ENCODE data around the gene IQGAP3.

IQGAP3 gene

DNA sequence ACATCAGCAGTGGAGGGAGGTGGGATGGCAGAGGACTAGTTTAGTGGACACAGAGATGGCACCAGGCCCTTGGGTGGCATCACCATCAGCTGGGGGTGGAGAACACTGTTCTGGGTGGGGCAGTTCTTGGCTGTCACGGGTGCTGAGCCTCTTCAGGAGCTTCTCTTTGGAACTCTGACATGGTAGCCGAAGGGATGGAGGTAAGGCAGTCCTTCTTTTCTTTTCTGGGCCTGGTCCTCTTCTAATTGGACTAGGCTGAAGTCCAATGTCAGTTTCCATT is 63.5 kb downstream of the IQGAP3 start:
- DNase-seq: no peak

DNA sequence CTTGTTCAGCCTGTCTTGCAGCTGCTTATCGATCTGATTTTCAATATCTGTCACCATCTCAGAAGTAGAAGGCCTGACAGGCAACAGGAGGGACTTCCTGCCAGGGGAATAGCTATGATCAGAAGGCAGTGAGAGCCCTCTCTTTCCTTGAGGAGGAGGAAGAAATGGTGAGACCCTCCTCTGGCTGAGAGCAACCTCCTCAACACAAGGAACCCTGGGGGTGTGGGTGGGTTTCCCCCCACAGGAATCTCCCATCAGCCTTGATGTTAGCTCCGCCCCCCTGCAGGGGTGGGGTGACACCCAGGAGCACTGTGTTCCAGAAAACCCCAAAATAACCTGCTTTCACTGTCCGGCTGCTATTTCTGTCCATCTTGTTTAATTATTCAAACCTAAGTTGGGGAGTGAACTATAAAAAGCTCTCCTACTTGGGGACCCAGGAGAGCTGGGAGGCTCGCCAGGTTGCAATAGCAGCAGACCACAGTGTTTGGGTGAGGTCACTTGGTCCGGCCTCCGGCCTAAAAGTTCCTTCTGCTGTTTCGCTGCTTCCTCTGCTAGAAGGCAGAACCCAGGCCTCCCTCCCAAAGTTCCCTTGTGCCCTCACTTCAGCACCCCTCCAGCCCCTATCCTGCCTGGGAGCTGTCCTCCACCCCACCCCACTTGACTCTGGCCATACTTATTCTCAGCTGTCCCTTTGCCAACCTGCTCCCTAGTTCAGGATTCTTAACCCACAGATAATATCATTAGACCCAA is 64.0 kb downstream of the IQGAP3 start:
- no peak for DNase-seq

DNA sequence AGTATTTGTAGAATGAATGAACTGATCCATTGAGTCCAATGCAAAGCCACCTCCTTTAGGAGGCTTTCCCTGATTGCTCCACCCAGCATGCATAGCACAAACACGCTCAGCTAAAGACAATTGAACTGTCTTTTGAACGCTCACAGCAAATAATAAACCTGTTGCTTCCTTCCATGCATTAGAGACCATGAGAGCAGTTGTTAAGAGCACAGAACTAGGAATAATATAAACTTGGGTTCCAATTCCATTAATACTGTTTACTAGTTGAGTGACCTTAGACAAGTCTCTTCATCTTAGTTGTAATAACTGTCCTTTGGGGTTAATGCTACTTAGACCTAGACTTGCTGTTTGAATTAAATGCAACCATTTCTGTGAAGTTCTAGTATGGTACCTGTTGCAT is 65.9 kb downstream of the IQGAP3 start:
- no peak for DNase-seq

DNA sequence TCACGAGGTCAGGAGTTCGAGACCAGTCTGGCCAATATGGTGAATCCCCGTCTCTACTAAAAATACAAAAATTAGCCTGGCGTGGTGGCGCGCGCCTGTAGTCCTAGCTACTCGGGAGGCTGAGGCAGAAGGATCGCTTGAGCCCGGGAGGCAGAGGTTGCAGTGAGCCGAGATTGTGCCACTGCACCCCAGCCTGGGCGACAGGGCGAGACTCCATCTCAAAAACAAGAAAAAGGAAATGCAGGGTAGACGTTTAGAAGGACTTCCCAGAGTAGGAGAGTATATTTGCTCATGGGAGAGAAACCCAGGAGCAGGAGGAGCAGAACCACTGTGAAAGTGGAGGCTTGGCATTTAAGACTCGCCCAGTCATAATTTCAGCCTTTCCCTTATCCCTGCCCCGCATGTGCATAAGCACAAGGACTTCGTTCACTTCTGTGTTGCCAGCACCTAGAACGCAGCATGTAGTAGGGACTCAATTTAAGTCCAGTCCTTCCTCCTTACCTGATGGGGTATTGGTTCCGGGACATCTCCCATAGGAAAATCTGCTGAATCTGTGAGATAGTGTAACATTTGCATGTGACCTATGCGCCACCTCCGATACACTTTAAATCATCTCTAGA is 66.6 kb downstream of the IQGAP3 start:
- DNase-seq: no peak

DNA sequence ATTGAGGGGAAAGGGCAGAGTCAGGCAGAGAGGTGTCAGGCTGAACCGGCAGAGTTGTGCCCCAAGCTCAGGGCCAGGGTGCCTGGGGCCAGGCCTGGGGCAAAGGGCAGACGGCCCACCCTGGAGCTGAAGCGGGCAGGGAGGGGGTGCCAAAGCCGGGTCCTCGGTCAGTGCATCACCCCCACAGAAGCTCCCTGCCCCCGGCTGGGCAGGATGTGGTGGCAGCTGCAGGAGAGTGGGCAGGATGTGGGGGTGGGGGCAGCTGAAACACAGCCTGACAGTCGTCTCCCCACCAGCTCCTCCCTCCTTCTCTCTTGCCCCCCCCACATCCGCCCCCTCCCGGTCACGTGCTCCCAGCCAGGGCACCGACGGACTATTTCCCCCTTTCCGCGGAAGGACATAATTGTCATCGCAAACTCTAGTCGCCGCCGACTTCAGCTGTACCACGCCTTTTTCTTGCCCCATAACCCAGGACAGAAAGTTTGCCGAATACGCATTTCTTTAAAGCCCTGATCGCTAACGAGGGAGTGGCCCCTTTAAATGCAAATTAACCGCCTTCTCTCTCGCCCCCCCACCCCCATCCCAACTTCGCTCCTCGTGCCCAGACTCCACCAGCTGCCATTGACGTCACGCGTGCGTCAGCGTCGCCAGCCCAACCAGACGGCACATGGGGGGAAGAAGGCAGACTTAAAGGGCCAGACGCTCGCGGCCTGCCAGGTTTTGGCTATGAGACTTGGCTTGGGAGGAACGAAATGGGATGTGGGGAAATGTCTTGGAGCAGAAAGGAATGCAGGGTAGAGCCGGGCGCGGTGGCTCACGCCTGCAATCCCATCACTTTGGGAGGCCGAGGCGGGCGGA is 67.3 kb downstream of the IQGAP3 start:
- peak; percentile 97 for DNase-seq

DNA sequence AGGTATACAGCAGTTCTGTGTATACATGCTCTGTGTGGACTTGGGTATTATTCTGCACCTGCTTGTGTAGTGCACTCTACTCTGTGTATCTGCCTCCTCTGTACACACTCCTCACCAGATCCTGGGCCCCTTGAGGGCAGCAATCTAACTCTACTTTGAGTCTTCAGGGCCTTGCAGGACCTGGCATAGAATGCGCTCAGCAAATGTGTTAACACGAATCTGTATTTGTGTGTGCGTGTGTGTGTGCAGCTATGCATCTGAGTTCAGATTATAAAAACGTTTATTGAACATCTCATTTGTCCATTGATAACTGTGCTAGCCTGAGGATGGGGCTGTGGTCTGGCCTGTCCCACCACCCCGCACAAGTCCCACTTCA is 67.9 kb downstream of the IQGAP3 start:
- peak; percentile 25 for DNase-seq

DNA sequence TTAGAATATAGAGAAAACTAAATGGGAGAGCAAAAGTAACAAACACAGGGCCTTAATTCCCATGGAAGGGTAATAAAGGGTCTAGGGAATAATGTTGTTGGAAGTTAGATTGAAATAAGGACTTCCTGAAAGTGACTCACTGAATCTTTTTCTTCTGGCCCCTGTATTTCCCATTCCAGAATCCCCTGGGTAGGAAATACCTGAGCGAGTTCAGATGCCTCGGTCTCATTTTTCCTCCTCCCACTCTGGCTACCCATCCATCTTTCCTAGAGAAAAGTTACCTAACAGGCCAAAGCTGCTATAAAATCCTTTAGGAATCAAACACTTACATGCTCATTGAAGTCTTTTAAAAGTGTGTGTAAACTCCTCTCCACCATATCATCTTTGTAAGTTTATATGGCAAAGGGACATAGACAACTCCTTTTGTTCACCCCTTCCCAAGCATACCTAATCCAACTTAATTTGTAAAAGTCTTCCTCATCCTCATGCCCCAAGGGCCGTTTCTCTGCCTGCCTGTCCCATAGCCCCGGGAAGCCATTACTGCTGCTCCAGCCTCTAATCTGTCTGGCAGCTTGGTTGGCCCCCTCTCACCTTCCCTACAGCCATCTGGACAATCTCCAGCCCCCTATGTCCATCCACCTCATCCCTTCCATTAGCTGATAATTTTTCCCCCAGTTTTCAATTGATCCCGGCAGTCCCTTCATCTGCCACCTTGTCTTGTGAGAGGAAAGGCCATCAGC is 68.5 kb downstream of the IQGAP3 start:
- no peak for DNase-seq

DNA sequence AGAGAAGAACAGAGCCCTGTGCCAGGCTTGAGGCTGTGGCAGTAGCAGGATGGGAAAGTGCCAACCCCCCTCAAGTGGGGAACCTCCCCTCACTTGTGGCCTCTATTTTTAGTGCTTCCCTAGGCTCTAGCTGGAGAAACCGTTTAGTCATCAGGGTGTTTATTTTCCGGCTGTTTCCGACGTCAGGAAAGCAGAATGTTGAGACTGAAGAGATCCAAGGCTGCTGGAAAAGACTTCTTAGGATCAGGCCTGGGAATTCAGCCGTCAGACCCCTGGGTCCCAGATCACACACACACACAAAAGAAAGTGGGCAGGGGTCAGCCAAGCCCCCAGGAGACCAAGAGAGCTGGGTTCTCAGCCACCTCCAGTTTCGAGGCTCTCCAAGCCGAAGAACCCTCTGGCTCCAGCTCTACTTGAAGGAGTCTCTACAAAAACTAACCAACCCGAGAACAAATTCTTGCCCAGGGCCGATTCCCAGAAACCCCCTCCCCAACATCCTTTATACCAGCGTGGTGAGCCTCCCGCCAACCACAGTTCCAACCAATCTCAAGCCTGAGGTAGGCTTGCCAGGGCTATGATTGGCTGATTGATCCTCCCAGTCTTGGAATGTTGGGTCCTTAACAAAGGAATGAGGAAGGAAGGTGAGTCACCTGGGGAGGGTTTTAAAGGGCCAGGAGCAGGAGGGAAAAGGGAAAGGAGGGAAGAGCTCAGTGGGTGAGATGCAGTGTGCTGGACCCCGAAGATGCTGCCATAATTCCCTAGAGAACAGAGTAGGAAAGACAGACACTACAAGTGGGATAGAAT is 69.3 kb downstream of the IQGAP3 start:
- peak; percentile 13 for DNase-seq

DNA sequence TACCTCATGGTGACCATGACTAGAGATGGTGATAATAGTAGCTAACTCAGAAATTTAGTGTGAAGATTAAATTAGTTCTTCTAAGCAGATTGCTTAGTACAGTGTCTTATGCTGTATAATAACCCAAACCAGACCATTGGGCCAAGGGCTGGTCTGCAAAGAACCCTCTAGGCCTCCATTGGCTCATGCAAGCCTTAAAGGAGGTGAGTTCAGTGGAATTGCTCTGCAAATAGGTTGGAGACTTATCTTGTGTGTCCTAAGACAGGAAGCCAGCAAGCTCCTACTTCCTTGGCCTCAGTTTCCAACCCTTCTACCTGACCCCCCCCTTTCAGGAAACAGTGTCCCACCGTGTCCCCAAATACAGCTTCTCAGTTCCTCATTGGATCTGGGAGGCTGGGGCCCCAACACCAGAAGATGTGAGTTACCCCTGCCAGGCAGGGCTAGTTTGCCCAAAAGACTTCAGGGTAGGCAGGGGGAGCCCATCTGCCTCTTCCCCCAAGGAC is 69.9 kb downstream of the IQGAP3 start:
- DNase-seq: no peak

DNA sequence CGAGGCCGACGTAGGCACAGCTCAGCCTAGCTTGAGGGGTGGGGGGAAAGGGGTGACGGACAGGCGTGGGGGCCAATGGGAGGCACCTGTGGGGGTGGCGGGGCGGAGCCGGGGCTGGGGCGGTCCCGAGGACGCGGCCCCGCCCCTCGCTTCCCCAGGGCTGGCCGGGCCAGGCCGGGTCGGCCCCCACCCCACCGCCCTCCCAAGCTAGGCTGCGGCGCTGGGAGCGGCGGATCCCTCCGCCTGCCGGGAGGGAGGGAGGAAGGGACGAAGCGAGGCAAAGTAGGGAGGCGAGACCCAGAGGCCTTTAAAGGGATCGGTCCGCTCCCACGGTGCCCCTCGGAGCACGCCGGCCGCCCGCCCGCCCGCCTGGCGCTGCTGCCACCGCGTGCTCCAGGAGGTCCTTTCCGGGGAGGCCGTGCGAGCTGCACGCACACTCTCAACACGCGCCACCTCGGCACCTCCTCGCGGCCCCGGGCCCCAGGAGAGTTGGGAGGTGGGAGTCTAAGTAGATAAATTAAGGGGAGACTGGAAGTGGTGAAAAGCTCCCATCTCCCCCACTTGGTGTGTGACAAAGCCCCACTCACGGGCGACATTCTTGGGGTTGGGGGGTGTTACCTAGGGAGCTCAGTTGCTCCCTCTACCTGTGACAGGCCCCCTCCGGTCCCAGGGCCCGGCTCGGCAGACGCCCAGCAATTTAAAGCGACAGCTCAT is 71.4 kb downstream of the IQGAP3 start:
- peak; percentile 91 for DNase-seq

DNA sequence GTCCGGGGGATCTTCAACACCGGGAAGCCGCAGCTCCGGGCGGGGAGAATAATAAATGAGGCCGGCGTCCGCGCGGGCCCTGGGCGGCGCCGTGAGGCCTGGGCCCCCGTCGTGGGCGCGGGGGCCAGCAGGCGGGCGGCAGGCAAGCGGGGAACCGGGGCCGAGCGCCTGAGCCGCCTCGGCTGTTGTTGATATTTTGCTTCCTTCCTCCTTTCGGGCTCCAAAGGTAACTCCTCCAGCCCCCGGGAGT is 71.9 kb downstream of the IQGAP3 start, which contains the start of gene MEF2D:
MEF2D (minus strand) TSS at position 233 of the 250 bp plus-strand sequence. CDS start 17,483 bp downstream, outside the sequence.
- no peak for DNase-seq

DNA sequence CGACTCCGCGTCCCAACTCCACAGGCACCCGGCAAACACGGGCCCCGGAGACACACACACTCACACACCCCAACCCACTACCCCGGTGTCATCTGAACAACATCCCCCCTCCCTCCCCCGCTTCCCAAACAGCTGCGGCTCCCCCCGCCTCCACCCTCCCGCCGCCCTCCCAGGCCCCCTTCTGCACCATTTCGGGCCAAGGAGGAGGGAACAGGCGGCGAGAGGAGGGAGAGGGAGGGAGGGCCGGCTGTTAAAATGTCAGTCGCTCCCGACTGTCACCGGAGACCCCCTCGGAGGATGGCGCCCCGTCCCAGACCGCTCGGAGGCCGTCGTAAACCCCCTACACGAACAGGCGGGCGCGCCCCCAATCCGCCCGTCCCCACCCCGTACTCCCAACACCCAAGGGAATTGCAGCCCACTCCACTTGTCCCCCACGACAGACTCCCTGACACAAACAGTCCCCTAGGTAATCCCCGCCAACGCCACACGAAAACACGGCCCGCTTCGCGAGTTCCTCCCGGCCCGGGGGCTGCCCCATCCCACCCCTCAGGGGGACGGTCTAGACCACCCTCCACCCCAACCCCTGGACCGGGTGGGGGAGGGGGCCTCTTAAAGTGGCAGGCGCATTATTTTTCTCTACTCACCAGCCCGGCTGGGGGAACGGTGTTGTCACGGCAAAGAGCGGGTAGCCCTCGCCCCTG is 72.4 kb downstream of the IQGAP3 start:
- no peak for DNase-seq

DNA sequence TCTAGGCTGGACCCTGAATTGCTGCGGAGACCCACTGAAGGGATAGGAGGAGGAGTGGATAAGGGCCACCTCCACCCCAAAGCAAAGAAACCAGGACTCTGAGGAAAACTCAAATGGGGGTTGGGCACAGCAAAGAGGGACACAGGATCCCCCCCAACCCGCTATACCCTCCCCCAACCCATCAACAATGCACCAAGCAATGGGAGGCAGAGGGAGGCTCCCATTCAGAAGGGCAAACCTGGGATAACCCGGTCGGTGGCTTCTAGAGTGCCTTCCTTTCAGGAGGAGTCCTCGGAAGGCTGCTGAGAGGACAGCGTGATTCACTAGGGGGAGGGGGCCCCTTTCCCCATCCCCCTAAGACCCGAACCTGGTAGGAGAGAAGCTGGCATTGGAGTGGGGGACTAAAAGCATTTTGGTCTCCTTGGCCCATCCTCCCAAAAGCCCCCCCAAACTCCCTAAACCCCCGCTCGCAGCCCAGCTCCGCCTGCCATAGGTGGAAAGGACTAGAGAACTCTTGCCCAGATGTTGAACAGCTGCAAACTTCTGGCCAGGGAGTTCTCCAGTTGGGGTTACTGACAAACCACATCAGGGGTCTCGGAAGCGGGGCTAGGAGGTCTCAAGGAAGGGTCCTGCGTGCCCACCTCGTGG is 73.0 kb downstream of the IQGAP3 start:
- DNase-seq: no peak

DNA sequence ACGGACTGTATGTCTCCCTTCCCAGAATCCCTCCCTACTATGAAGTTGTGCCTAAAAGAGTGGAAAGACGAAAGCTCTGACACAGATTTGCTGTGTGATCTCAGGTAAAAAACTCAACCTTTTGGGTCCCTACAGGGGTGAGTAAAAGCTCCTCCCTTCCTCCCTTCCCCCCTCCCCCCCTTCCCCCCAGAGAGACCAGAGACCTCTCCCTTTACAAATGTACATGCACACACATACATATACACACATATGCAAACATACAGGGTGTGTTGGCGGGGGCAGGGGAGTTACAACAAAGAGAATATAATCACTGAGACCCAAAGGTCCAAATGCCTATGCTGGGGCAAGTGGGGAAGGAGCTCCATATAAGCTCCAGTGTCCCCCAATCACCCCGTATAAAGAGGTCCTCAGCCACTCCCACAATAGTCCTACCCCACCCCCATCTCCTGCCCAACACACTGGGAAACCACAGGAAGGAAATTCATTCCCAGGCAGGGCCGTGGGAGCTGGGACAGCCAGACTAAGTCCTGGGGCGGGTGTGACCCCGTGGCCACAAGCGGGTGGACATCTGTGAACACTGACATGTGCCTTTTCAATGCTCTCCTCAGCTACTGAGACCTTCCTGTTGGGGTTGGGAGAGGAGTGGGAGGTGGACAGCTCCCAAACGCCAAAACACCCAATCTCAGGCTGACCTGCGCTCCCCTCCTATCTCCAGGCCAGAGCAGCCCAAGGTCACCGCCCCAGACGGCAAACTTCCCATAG is 73.8 kb downstream of the IQGAP3 start:
- no peak for DNase-seq

DNA sequence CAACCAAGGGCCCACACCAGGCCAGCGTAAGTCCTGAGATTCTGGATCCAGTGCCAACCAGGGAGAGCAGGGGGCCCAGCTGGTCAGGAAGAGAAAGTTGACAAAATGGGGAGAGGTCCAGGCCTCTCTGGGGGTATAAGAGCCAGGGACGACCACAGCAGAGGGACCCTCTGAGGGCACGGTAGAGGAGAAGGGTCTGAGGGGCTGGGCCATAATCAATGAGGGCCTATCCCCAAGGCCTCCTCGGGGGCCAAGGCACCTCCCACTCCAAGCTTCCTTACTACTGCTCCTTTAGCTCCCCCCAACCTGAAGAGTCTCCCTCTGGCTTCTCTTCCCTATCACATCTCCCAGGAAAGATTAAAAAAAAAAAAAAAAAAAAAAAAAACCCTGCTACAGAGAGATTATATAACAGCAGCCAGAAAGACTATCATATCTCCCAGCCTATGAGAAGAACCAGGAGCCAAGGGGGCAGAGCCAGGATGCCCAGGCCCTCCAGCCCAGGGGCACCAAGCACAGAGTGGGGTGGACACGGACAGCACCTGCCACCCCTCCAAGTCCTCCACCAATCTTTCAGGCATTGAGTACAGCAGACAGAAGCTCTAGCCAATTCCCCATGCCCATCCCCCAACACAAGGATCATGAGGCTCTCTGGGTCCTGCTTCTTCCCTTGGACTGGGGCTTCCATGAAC is 74.5 kb downstream of the IQGAP3 start:
- DNase-seq: no peak

DNA sequence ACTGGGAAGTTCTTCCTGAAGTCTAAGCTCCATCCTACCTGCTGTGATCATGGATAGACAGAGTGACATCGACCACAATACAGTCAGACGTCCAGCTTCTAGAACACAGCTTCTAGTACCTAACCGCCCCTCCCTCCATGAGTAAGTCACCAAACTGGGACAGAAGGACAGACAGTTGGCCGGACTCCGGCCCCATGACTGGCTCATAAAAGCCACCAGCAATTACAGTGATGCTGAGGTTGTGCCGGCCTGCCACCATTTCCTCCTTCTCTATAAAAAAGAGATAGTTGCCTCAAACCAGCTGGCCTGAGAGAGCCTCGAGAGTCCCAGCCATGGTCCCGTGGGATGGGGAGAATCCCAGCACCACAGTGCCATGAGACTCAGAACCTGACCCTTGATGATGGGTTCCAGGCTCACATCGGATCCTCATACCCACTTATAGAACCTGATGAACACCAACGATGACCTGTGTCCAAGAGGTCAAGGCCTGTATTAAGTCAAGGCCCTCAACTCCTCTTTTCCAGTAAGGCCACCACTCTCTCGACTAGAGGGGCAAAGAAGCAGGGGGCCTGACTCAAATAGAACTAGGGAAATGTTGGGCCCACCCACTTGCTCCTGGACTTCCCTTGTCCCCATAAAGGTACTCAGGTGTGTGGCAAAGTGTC is 75.2 kb downstream of the IQGAP3 start:
- no peak for DNase-seq

DNA sequence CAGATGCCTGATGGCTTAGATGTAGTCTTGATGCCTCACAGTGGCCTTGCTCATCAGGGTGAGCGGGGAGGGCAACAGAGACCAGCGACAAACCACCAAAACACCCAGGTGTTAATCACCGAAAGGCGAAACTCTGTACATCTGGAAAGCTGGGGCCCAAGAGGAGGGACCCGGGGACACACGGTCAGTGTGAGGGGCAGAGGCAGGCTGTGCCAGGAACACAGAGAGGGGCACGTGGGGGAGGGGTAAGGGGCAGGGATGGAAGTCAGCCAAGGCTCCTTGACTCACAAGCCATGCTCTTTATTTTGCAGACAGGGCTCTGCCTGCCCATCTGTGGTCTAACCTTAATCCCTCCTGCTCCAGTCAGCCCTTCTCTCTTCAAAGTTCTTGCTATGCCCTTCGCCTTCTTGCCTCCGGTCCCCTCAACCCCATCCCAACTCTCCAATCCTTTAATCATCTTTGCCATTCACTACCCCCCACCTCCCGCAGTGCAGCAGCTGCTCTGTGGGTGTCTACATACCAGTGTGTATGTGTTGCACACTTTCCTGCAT is 76.1 kb downstream of the IQGAP3 start:
- DNase-seq: no peak

DNA sequence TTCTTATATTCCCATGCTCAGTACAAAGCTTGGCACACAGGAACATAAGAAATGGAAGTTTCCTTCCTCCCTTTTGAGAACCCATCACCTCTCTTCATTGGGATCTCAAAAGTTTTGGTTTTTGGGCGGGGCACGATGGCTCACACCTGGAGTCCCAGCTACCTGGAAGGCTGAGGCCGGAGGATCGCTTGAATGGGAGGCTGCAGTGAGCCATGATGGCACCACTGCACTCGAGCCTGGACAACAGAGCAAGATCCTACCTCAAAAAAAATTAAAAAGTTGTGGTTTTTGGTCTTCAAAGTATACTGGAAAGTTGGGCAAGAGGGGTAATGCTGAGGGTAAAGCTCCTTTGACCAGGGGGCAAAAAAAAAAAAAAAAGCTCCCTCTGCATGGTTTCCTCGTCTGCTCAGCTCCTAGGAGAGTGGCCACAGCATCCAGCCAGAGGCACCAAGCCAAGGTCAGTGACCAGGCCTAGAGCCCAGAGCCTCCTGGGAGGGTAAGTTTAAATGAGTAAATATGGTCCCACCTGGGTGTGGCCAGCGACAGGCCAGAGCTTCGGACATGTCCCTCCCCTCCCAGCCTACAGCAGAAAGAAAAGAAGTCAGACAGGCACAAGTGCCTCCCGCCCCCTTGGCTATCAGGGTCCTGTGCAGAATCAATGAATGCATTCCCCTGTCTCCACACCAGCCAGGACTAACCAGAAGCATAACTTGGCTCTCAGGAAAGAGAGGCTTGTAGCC is 76.8 kb downstream of the IQGAP3 start:
- no peak for DNase-seq
